IMR-90 (cell line): ENCODE data around the gene LMAN2L. TPM values are rescaled to one million over a fixed set of nuclear protein-coding genes. Genes with fewer than 3 reads are reported as not detected.

Experiments used
- ATAC-seq: fragments of 200-7000 bp; cut with Tn5 transposase; 2 replicates; pipeline ENCODE4 v1.9.1; 2020; ENCODE audit warnings: low read depth, mild to moderate bottlenecking, moderate library complexity
- BruUV-seq: library from RNA; stranded (reverse); fragments of 400-500 nt; replicated peaks from 2 replicates; lab custom pipeline; 2021; lab: Mats Ljungman, UMichigan
- CTCF ChIA-PET: fragments of 300-600 bp; formaldehyde crosslinking; extraction: SDS; loops from one replicate; lab custom pipeline; 2021; ENCODE audit warnings: antibody characterized with exemption; lab: Yijun Ruan, JAX
- POLR2A ChIA-PET: fragments of 300-600 bp; sonication (Branson Sonifier 250); formaldehyde crosslinking; loops from one replicate; lab custom pipeline; 2022; ENCODE audit warnings: antibody characterized with exemption; ENCODE audit not compliant: unreplicated experiment; lab: Charles Lee
- DNase-seq: peaks from one replicate; pipeline ENCODE4 v3.0.0; 2013
- H2AFZ ChIP-seq: replicated peaks from 2 replicates; pipeline ENCODE3; 2013; ENCODE audit warnings: low read length, mild to moderate bottlenecking; ENCODE audit not compliant: poor library complexity
- H2AK5ac ChIP-seq: 2 replicates; pipeline ENCODE4 v1.6.1; 2013; ENCODE audit warnings: low read depth, low read length, inconsistent platforms
- H2AK9ac ChIP-seq: replicated peaks from 2 replicates; pipeline ENCODE3; 2013; ENCODE audit warnings: mild to moderate bottlenecking, low read depth, low read length, moderate library complexity; ENCODE audit not compliant: poor library complexity
- H2BK120ac ChIP-seq: 2 replicates; pipeline ENCODE4 v1.6.1; 2013; ENCODE audit warnings: low read depth, low read length, inconsistent platforms
- H2BK15ac ChIP-seq: 3 replicates; pipeline ENCODE4 v1.6.1; 2013; ENCODE audit warnings: low read depth, low read length, inconsistent platforms
- H2BK20ac ChIP-seq: 2 replicates; pipeline ENCODE4 v1.6.1; 2013; ENCODE audit warnings: low read depth, mild to moderate bottlenecking, inconsistent platforms, low read length, moderate library complexity
- H2BK5ac ChIP-seq: 2 replicates; pipeline ENCODE4 v1.6.1; 2013; ENCODE audit warnings: mild to moderate bottlenecking, low read depth, low read length, inconsistent platforms; ENCODE audit not compliant: poor library complexity, severe bottlenecking
- H3K14ac ChIP-seq: replicated peaks from 2 replicates; pipeline ENCODE4 v1.6.1; 2013; ENCODE audit warnings: low read depth, low read length, inconsistent platforms
- H3K18ac ChIP-seq: 2 replicates; pipeline ENCODE4 v1.6.1; 2013; ENCODE audit warnings: low read depth, low read length, control low read depth
- H3K23ac ChIP-seq: 2 replicates; pipeline ENCODE4 v1.6.1; 2013; ENCODE audit warnings: low read depth, low read length, inconsistent platforms
- H3K27ac ChIP-seq: 2 replicates; pipeline ENCODE4 v1.5.1; 2013; ENCODE audit warnings: mild to moderate bottlenecking, control low read depth, low read length; ENCODE audit not compliant: insufficient read depth
- H3K27me3 ChIP-seq: 2 replicates; pipeline ENCODE4 v1.6.1; 2013; ENCODE audit warnings: low read length; ENCODE audit not compliant: control insufficient read depth, insufficient read depth
- H3K36me3 ChIP-seq: 2 replicates; pipeline ENCODE4 v1.6.1; 2013; ENCODE audit warnings: low read length, mixed read lengths; ENCODE audit not compliant: control insufficient read depth, insufficient read depth
- H3K4ac ChIP-seq: 2 replicates; pipeline ENCODE4 v1.6.1; 2013; ENCODE audit warnings: low read depth, low read length, inconsistent platforms
- H3K4me1 ChIP-seq: 2 replicates; pipeline ENCODE4 v1.6.1; 2013; ENCODE audit warnings: low read length, mixed read lengths; ENCODE audit not compliant: control insufficient read depth, insufficient read depth
- H3K4me2 ChIP-seq: 2 replicates; pipeline ENCODE4 v1.6.1; 2013; ENCODE audit warnings: low read depth, mild to moderate bottlenecking, control low read depth, low read length, moderate library complexity
- H3K4me3 ChIP-seq: 2 replicates; pipeline ENCODE4 v1.5.1; 2013; ENCODE audit warnings: low read depth, mild to moderate bottlenecking, control low read depth, low read length, moderate library complexity; ENCODE audit not compliant: insufficient read depth
- H3K56ac ChIP-seq: 2 replicates; pipeline ENCODE4 v1.6.1; 2013; ENCODE audit warnings: low read length, inconsistent platforms; ENCODE audit not compliant: insufficient read depth; ENCODE audit errors: extremely low read depth
- H3K79me1 ChIP-seq, 2 experiments: 2 replicates each; pipeline ENCODE4 v1.6.1; 2013; ENCODE audit warnings: low read length in 2 of 2, inconsistent platforms in 1 of 2, low read depth in 1 of 2
- H3K9ac ChIP-seq: 2 replicates; pipeline ENCODE4 v1.6.1; 2013; ENCODE audit warnings: low read depth, low read length, control low read depth
- H3K9me1 ChIP-seq: 2 replicates; pipeline ENCODE4 v1.6.1; 2013; ENCODE audit warnings: low read length, inconsistent platforms; ENCODE audit not compliant: insufficient read depth
- H3K9me3 ChIP-seq: 2 replicates; pipeline ENCODE4 v1.6.1; 2013; ENCODE audit warnings: low read length; ENCODE audit not compliant: control insufficient read depth, insufficient read depth
- H4K20me1 ChIP-seq: 2 replicates; pipeline ENCODE4 v1.6.1; 2013; ENCODE audit warnings: low read length, inconsistent platforms; ENCODE audit not compliant: insufficient read depth
- H4K5ac ChIP-seq: 2 replicates; pipeline ENCODE4 v1.6.1; 2013; ENCODE audit warnings: mild to moderate bottlenecking, low read depth, low read length, control low read depth
- H4K8ac ChIP-seq, 2 experiments: 2 replicates each; pipeline ENCODE4 v1.6.1; 2013; ENCODE audit warnings: low read depth in 2 of 2, low read length in 2 of 2, control low read depth in 1 of 2, inconsistent platforms in 1 of 2
- H4K91ac ChIP-seq: 2 replicates; pipeline ENCODE4 v1.6.1; 2013; ENCODE audit warnings: low read depth, low read length, inconsistent platforms; ENCODE audit not compliant: insufficient read depth
- MAZ ChIP-seq: IDR thresholded peaks from 2 replicates; pipeline ENCODE4 v1.6.1; 2012; ENCODE audit warnings: low read depth, mild to moderate bottlenecking, low read length, improper control_type of control experiment, moderate library complexity, borderline replicate concordance
- WGBS, 2 experiments: methylation state at CpG; one replicate each; pipeline versions ENCODE4 v1.1.5 to v1.1.7; 2013; ENCODE audit warnings: missing lambda C conversion rate in 2 of 2; ENCODE audit not compliant: insufficient read length in 1 of 2; ENCODE audit errors: extremely low coverage in 2 of 2; 5-methylcytosine and 5-hydroxymethylcytosine counted together
- dilution Hi-C: fragments of 300-500 bp; cut with HindIII; formaldehyde crosslinking; loops from one replicate; pipeline ENCODE4 v1.14.3; 2018; ENCODE audit warnings: low sequenced_read_pairs; ENCODE audit not compliant: unreplicated experiment
- in situ Hi-C: fragments of 300-500 bp; cut with MboI; formaldehyde crosslinking; loops from 3 replicates; pipeline ENCODE4 v1.14.3; 2019; ENCODE audit warnings: low sequenced_read_pairs, inconsistent platforms, mixed read lengths
- intact Hi-C: fragments of 100-400 bp; cut with micrococcal nuclease; formaldehyde crosslinking; loops from 2 replicates; pipeline ENCODE4 v1.10.0; 2022
- polyA plus RNA-seq, 3 experiments: library from polyadenylated mRNA; depleted of rRNA; stranded (reverse); fragments of >200 nt; gene quantifications; 2 replicates each; pipeline ENCODE4 v1.2.3, GENCODE V29; 2012; ENCODE audit warnings: low replicate concordance in 1 of 3
- total RNA-seq: library from RNA; depleted of rRNA; stranded (reverse); fragments of >200 nt; gene quantifications from 2 replicates; pipeline ENCODE4 v1.2.3, GENCODE V29; 2012
- TF ChIP-seq, protein P1 (sequence below): conservative IDR thresholded peaks from 2 replicates; pipeline ENCODE4 v1.5.1; 2012; ENCODE audit warnings: mild to moderate bottlenecking, low read depth, low read length, improper control_type of control experiment

LMAN2L gene
- total and polyA plus RNA-seq, 2 of the 4 experiments (the other 2 are of a cell fraction): 22.5 to 22.9 TPM

DNA sequence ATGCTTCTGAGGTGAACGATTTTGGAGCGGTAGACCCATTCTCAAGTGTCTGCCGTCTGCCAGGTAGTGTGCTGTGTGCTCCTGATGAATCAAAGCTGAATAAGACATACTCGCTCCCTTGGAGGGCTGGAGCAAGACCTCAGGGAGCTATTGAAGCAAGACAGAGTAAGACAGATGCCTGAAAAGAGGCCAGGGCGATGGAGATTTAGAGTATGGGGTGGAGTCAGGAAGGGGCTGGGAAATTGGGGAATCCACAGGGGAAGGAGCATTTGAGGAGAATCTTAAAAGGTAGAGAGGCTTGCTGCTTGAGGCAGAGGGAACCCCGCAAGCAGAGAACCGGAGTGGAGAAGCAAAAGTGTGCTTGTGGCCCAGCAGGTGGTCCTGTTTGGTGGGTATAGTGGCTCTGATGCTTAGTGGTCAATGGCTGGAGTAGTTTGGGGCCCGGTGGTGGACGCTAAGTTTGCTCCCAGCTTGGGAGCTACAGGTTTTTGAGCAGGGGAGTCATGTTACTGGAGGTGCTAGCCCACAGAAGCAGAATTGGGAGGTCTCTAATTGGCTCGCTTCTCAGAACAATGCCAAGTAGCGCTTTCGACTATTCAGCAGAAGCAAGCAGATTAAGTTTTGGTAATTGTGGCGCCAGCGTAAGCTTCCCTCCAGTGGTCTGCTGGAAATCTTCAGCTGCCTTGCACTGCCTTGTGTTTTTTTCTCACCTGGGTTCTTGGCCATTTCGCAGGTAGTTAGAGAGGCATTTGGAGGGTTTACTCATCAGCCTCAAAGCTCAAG, 22.9 kb upstream of the LMAN2L start:
- H3K4ac ChIP-seq: no peak overlapping the region
- WGBS, 2 experiments: 50% methylated on average over 6 of the region's 15 CpGs; no CpG with 5 or more reads in 1 of the 2 experiments
- H3K79me1 ChIP-seq: peaks cover 18 to 30% of the 10 kb centered on the region in 2 experiments; a peak in 3 of 4 replicates
- H3K4me1 ChIP-seq: peaks cover 20% of the 10 kb centered on the region
- no peak overlapping the region for H4K91ac ChIP-seq
- H2AFZ ChIP-seq: peak overlapping the region; percentile 15
- no peak for ATAC-seq
- H3K14ac ChIP-seq: no peak overlapping the region
- H3K9me1 ChIP-seq: peaks cover 20% of the 10 kb centered on the region; the same call in 1 of the 2 replicates
- H3K4me2 ChIP-seq: peak overlapping the region; percentile 64
- BruUV-seq: no TSS peak
- H3K56ac ChIP-seq: no peak overlapping the region
- no peak overlapping the region for H2BK20ac ChIP-seq
- intact Hi-C loops: loop anchor here (5.0 kb wide), 1 partner anchor 40 kb away; no protein-coding TSS in a partner anchor
- H2BK15ac ChIP-seq: no peak overlapping the region
- H3K9me3 ChIP-seq: no peaks in the 10 kb centered on the region
- H3K4me3 ChIP-seq: no peak overlapping the region
- no peak overlapping the region for H3K27ac ChIP-seq
- ChIA-PET POLR2A (no interaction called here), CTCF (interaction anchor here (0.5 to 1.1 kb wide), 4 partner anchors 13 to 498 kb away, joined by 3 to 5 read pairs (median 3); partner anchors contain the start of gene ANKRD39)
- in situ Hi-C loops: no loop called here
- no peak overlapping the region for H2BK120ac ChIP-seq
- DNase-seq: no peak
- peak overlapping the region; percentile 6 for H2AK9ac ChIP-seq
- H4K8ac ChIP-seq: no peak overlapping the region
- no peak overlapping the region for H4K5ac ChIP-seq
- H4K20me1 ChIP-seq: no peaks in the 10 kb centered on the region
- peak overlapping the region; percentile 34; the same call in 1 of the 2 replicates for H3K23ac ChIP-seq
- no peak overlapping the region for H3K9ac ChIP-seq
- no peak overlapping the region for H3K18ac ChIP-seq
- no peaks in the 10 kb centered on the region for H3K27me3 ChIP-seq
- TF ChIP-seq MAZ: no peak
- TF ChIP-seq, protein P1, sequence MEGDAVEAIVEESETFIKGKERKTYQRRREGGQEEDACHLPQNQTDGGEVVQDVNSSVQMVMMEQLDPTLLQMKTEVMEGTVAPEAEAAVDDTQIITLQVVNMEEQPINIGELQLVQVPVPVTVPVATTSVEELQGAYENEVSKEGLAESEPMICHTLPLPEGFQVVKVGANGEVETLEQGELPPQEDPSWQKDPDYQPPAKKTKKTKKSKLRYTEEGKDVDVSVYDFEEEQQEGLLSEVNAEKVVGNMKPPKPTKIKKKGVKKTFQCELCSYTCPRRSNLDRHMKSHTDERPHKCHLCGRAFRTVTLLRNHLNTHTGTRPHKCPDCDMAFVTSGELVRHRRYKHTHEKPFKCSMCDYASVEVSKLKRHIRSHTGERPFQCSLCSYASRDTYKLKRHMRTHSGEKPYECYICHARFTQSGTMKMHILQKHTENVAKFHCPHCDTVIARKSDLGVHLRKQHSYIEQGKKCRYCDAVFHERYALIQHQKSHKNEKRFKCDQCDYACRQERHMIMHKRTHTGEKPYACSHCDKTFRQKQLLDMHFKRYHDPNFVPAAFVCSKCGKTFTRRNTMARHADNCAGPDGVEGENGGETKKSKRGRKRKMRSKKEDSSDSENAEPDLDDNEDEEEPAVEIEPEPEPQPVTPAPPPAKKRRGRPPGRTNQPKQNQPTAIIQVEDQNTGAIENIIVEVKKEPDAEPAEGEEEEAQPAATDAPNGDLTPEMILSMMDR: no peak
- H2BK5ac ChIP-seq: no peak overlapping the region
- dilution Hi-C loops: no loop called here
- H2AK5ac ChIP-seq: peak overlapping the region; percentile 57; the same call in 1 of the 2 replicates
- H3K36me3 ChIP-seq: no peaks in the 10 kb centered on the region
